ENCODE measurements around the gene PLXDC2.

PLXDC2 gene

GRCh38 chr10:19911886-19912285 lies 95.7 kb downstream of the PLXDC2 start:
- DNase-seq (ENCODE audit: low read depth) = no peak

GRCh38 chr10:19913987-19914386 lies 97.8 kb downstream of the PLXDC2 start:
- DNase-seq (ENCODE audit: low read depth) = no peak

DNA sequence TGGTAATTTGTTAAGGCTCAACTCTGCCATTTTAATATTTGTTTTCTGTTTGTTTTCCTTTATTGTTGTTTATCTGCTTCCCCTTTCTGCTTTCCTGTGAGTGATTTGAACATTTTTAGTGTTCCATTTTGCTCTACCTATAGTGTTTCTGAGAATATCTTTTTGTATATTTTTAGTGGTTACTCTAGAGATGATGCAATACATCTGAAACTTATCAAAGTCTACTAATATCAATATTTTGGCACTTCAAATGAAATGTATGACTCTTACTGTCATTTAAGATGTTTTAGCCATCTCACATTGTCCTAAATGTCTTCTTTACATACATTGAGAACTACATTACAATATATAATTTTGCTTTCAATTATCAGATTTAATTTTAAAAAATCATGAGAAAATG lies 98.9 kb downstream of the PLXDC2 start:
- DNase-seq (ENCODE audit: low read depth) = no peak

DNA sequence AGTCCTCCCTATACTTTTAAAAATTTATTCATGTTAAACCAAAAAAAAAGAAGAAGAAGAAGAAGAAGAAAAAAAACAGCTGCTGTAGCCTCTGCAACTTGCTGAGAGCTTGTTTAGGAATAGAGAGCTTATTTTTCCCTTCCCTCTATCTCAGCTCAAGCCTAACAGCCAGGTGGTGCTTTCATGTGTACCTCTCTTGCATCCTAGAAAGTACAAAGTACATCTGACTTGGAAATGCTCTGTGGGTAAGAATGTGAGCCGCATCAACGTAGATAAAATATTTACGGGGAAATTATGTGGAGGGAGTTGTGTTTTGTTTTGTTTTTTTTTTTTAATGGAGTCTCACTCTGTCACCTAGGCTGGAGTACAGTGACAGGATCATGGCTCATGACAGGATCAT lies 99.6 kb downstream of the PLXDC2 start:
- no peak for DNase-seq (ENCODE audit: low read depth)

DNA sequence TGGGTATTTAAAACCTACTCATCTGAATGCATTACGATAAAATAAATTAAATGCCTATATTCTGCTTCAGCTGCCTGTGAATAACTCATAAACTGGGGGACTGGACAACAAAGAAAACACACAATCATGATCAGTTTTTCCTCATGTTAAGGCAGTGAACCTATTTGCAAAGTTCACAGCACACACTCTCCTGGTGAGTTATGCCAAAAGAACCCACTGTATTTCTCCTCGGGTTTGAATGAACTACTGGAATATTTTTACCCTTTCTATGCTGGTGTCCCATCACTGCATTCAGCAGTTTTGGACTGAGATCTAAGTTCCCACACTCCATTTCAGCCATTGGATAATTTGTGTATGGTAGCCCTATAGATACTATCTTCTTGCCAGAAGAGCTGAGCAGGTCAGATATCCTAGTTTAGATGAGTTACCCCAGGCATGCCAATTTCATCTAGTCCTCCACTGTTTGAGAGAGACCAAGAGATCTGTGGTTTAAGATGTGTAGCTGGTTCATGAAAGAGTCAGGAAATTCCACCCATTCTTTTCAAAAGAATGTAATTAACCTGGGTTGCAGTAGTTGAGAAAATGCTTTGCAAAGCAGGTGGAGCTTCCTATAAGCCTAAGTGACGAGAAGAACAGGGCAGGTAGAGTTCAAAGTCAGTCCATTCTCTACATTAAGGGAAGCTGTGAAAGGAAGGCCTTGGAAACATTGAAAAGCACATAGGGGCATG lies 101.7 kb downstream of the PLXDC2 start:
- no peak for DNase-seq (ENCODE audit: low read depth)

- no peak for DNase-seq (ENCODE audit: low read depth)
Observed at GRCh38 chr10:19918794-19919193, 102.6 kb downstream of the PLXDC2 start.

DNA sequence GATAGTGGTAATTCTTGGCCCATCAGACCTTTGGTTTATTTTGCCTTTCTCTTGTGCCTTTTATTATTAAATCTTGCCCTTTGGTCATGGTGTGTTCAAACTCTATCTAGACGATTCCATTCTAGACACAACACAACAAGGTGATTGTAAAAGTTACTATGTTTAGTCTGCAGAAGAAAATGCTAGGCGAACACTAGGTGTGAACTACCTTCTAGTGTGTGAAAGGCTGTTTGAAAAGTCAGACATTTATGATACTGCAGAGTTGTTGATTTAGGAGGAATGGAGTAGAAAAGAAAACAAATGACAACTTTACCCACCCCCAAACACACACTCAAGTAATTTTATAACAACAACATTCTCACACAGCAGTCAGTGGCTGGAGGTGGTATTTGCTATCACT lies 103.4 kb downstream of the PLXDC2 start:
- DNase-seq (ENCODE audit: low read depth) = no peak

GRCh38 chr10:19920075-19920726 lies 104.0 kb downstream of the PLXDC2 start:
- no peak for DNase-seq (ENCODE audit: low read depth)

DNA sequence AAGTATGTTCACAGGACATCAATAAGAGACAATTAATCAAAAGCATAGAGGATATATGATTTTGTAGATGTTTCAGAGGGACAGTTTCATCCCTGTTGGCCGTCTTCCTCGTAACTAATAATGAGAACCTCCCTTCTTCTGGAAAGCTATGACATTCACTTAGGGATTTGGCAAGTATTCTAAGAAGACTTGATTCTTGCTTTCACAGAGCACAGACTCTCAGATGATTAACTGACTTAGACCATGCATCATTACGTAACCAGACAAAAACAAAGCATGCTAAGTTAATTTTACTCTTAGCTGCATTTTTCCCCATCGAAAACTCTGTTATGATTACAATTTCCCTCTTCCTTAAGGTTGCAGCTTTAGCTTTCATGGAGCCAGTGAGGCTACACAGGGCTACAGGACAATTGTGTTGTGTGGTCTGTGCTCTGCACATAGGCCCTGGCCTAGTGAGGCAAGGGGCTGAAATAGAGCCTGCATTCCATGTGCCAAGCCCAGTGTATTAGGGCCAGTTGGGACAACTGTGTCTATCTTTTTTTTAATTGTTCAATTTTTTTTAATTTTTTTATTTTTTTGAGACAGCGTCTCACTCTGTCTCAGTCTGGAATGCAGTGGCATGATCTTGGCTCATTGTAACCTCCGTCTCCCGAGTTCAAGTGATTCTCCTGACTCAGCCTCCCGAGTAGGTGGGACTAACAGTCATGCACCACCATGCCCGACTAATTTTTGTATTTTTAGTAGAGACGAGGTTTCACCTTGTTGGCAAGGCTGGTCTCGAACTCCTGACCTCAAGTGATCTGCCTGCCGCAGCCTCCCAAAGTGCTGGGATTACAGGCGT lies 105.3 kb downstream of the PLXDC2 start:
- DNase-seq (ENCODE audit: low read depth) = no peak

- no peak for DNase-seq (ENCODE audit: low read depth)
Observed at GRCh38 chr10:19922236-19922963, 106.2 kb downstream of the PLXDC2 start.

DNA sequence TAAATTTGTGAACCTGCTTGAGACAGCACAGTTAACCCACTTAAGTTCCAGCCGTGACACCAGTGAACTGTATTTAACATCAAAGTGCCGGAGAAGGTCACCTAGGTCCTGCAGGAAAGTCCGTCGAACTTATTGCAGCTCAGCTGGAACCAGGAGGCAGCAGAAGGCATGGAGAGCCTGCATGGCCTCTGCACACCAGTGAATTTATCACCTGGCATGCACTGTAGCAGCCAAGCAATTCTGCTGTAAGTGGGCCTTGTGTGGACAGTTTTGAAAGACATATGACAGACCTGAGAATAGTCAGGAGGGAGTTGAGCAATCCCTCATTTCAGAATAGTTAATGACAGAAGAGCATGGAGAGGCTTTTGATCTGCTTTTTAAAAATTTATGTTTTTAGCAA lies 108.8 kb downstream of the PLXDC2 start:
- DNase-seq (ENCODE audit: low read depth) = no peak

- DNase-seq (ENCODE audit: low read depth) = no peak
Observed at GRCh38 chr10:19928936-19929335, 112.7 kb downstream of the PLXDC2 start.

- DNase-seq (ENCODE audit: low read depth) = no peak
Observed at GRCh38 chr10:19929506-19930140, 113.4 kb downstream of the PLXDC2 start.

GRCh38 chr10:19930936-19931893 lies 115.0 kb downstream of the PLXDC2 start:
- no peak for DNase-seq (ENCODE audit: low read depth)

- DNase-seq (ENCODE audit: low read depth) = no peak
Observed at GRCh38 chr10:19931894-19932590, 115.8 kb downstream of the PLXDC2 start.

DNA sequence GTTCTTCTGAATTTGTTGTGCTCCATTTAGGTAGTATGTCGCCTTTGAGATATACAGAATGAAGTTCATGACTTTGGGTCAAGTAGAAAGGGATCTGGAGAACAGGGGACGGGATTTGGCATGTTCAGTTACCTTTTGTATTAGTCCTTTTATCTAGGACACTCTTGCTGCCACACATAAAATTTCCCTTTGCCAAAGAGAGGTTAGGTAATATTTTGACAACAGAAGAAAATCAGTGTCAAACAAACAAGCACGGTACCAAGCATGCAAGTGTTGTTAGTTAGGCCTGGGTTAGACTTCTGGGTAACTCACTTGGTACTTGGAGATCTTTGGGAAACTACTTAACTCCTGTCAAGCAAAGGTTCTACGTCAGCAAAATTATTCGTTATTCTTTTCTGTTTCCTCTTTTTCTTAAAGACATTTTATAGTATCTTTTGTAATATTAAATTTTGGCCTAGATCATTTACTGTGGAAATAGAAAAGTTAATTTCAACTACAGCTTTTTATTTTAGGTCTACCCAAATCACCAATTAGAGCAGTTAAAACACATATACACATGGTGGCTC lies 116.7 kb downstream of the PLXDC2 start:
- DNase-seq (ENCODE audit: low read depth) = no peak

DNA sequence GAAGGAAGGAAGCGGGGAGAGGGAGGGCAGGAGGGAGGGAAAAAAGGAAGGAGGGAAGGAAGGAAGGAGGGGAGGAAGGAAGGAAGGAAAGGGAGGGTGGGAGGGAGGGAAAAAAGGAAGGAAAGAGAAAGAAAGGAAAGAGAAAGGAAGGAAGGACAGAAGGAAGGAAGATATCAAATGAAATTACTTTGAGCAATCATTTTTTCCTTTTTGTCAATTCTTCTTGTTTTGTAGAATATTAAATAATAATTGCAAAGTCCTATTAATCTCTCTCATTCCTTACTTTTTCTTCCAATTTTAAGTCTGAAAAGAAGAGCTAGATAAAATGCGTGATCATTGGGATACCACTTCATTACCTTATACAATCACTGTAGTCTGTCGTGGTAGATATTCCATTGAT lies 117.5 kb downstream of the PLXDC2 start:
- no peak for DNase-seq (ENCODE audit: low read depth)

DNA sequence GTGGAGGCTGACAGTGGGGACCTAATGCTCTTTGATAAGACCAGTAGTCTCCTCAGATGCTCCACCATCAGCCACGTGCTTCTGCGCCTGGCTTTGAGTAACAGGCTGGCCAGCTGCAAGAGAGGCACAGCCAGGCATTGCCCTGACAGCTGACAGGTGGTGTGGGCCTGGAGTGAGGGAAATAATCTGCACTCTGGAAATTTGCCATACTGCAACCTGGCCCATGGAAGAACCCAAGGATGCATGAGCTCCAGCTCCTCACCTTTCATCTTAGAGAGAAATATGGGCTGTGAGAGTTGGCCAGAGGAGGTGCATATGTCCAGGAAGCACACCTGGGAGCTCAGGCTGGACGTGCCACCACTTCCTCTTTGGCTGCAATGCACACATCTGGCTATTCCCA lies 118.9 kb downstream of the PLXDC2 start:
- no peak for DNase-seq (ENCODE audit: low read depth)

DNA sequence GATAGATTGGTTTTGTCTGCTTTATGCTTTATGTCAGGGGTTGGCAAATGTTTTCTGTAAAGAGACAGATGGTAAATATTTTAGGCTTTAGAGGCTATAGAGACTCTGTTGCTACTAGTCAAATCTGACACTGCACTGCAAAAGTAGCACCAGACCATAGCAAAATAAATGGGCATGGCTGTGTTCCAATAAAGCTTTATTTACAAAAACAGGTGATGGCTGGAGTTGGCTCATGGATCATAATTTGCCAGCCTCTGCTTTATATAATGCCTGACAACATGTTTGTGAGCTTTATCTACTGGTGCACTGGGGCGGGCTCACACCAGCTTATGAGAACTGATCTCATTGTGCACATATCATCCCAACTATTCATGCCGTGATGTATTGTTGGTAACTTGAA lies 120.1 kb downstream of the PLXDC2 start:
- DNase-seq (ENCODE audit: low read depth) = no peak

DNA sequence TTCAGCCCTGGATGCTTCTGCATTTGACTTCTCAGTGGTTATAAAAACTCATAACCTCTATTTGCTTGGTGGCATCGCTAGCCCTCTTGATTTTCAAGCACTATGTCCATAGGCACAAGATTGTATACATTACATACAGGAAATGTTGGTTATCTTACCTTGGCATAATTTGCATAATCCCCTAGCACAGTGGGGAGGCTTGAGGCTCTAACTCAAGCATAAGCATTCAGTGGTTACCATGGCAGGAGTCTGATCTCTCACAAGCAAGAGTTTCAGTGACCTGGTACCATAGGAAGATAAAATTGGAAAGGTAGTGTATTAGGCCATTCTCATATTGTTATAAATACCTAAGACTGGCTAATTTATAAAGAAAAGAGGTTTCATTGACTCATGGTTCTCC lies 121.8 kb downstream of the PLXDC2 start:
- DNase-seq (ENCODE audit: low read depth) = no peak
